ENCODE measurements around the gene PABPN1L. TPM values are rescaled to one million over a fixed set of nuclear protein-coding genes. Genes with fewer than 3 reads are reported as not detected.

The PABPN1L gene
- total and polyA plus RNA-seq, 2 of the 13 experiments (the other 11 are each of a cell fraction or from before 2014, with no cell fraction given), result not detected

- TF ChIP-seq DNMT3B (CRISPR knock-in tag; conservative IDR thresholded peaks at IDR 0.05), result no peak
- no peak for TF ChIP-seq IRX3 (CRISPR knock-in tag; IDR thresholded peaks at IDR 0.05; ENCODE audit: borderline replicate concordance, low read depth)
- TF ChIP-seq, protein P1, sequence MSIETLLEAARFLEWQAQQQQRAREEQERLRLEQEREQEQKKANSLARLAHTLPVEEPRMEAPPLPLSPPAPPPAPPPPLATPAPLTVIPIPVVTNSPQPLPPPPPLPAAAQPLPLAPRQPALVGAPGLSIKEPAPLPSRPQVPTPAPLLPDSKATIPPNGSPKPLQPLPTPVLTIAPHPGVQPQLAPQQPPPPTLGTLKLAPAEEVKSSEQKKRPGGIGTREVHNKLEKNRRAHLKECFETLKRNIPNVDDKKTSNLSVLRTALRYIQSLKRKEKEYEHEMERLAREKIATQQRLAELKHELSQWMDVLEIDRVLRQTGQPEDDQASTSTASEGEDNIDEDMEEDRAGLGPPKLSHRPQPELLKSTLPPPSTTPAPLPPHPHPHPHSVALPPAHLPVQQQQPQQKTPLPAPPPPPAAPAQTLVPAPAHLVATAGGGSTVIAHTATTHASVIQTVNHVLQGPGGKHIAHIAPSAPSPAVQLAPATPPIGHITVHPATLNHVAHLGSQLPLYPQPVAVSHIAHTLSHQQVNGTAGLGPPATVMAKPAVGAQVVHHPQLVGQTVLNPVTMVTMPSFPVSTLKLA (IDR thresholded peaks at IDR 0.05), result peak; percentile 16; the same call in 1 of the 2 replicates
- no peak for TF ChIP-seq ZNF7 (CRISPR knock-in tag; IDR thresholded peaks at IDR 0.05)
- no peak for TF ChIP-seq RAD51 (IDR thresholded peaks at IDR 0.05; ENCODE audit: borderline replicate concordance)
- 0 out of 2 replicates have a peak, but pooled peaks have one; percentile 48 for TF ChIP-seq ZBTB33 (CRISPR knock-in tag; IDR thresholded peaks at IDR 0.05)
- no peak for TF ChIP-seq DNMT1 (CRISPR knock-in tag; IDR thresholded peaks at IDR 0.05)
- TF ChIP-seq DR1 (CRISPR knock-in tag; IDR thresholded peaks at IDR 0.05), result no peak
- peak; percentile 25; the same call in 1 of the 2 replicates for TF ChIP-seq ZNF687 (CRISPR knock-in tag; IDR thresholded peaks at IDR 0.05)
- TF ChIP-seq ZC3H13 (CRISPR knock-in tag; IDR thresholded peaks at IDR 0.05), result no peak
Observed at GRCh38 chr16:88883117-88883895, 16.8 kb upstream of the PABPN1L start (continued).

Measured in HepG2 (cell line).